Mesenteric fat pad (tissue), 1 donor: ENCODE results near the gene MYH10. TPM values are rescaled to one million over a fixed set of nuclear protein-coding genes. Genes with fewer than 3 reads are reported as not detected.
A peak's percentile ranks its signal among the peaks of the same experiment; 100 is the strongest.

ENCODE experiments used
- DNase-seq: peaks from one replicate; pipeline ENCODE4 v3.0.0-alpha.2; 2020; ENCODE audit warnings: low spot score
- total RNA-seq: library from RNA; stranded (reverse); fragmentation: NEBNext Ultra II Directional; extraction: Animal tissue kit (Norgen Biotek cat#: 25700); gene quantifications from one replicate; pipeline ENCODE4 v1.2.1, GENCODE V29; 2021
- donor health status: DM: yes; HTN: yes; CAD: no.

The MYH10 gene
- total RNA-seq, 1 donor from 2014 or later: 63.4 TPM

DNA sequence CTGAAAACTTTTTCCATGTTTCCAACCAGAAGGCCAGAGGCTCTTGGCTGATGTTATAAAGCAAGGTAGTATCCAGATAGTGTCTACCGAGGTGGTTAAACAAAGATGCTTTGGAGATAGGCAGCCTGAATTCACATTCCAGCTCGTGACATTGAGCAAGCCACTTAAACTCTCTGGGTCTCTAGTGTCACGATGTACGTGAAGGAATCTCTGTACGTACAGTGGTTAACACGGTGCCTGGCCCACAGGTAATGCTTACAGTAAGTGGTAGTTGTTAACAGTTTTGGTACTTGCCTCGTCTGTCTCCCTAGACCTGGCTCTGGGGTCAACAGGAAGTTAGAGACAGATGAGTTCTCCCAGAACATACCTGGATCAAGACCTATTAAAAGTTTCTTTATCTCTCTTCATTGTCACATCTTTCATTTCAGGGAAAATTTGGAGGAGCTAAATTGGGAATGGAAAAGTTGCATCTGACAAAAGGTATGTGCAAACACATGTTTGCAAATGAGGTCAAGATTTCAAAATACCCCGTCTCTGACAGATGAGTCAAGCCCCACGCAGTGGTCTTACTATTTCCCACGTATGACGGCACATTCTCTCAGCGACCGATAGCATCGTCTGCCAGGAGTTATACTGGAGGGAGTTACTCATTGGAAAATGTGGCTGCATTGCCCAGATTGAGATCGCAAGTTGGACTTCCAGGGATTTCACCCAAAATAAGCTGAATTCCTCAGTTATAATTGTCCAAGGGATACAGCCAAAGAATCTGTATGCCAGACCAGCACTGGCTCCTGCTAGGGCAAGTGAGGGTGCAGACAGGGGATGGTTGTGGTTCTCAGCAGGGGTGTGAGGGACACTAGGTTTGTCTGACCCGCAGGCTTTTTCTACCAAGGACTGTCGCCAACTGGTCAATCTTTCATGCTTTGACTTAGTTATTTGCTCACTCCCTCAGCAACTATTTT lies 18.9 kb upstream of the MYH10 start:
- no peak for DNase-seq

DNA sequence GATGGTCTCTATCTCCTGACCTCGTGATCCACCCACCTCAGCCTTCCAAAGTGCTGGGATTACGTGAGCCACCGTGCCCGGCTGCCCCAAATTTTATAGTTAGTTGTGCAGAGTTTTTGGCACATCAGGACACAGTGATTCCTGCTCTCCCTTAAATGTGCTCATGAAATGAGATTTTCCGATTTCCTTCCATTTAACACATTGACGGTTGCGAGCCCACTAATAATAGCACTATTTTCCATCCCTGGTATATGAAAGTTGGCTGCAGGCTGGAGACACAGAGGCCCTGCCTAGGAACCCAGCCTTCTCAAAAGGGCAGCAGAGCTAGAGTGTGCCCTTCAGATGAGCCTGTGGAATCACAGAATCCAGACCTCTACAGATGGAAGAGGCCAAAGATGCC lies 17.4 kb upstream of the MYH10 start:
- no peak for DNase-seq

DNA sequence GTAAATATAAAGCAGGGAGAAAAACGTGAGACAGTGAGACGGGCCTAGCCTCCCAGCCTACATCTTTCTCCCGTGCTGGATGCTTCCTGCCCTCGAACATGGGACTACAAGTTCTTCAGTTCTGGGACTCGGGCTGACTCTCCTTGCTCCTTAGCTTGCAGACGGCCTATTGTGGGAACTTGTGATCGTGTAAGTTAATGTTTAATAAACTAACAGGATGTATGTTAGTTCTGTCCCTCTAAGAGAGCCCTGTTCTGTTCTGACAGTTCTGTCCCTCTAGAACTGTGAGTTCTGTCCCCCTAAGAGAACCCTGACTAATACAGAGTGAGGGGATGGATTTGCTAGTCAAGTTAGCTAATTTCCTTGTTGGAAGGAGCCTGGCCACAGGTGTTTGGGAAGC lies 16.7 kb upstream of the MYH10 start:
- no peak for DNase-seq

DNA sequence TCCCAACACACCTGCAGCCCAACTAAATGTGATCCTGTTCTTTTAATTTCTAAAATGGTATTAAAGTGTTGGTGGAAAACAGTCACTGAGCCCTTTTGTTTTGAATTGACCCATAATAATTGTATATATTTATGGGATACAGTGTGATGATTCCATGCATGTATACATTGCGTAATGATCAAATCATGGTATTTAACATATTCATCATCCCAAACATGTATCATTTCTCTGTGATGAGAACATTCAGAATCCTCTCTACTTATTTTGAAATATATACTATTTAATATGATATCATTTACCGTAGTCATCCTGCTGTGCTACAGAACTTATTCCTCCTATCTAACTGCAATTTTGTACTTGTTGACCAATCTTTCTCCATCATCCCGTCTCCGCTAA lies 14.0 kb upstream of the MYH10 start:
- no peak for DNase-seq

DNA sequence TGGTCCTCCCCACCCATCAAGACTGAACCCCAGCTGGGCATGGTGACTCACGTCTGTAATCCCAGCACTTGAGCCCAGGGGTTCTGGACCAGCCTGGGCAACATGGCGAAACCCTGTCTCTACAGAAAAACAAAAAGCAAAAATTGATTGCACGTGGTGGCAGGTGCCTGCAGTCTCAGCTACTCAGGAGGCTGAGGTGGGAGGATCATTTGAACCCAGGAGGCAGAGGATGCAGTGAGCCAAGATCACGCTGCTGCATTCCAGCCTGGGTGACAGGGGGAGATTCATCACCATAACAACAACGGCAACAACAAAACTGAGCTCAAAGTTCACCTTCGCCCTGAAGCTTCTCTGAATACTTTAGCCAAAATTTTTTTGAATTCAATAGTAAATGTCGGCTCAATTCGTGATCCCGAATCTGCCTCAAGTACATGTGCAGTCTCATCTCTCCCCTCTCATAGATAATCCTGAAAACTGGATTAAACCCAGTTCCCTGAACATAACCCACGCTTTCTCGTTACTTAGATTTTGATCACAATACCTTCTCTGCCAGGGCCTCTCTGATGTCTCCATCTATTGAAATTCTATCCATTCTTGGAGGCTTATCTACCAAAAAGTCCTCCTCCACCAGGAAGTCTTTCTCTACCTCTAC lies 13.5 kb upstream of the MYH10 start:
- DNase-seq: no peak

DNA sequence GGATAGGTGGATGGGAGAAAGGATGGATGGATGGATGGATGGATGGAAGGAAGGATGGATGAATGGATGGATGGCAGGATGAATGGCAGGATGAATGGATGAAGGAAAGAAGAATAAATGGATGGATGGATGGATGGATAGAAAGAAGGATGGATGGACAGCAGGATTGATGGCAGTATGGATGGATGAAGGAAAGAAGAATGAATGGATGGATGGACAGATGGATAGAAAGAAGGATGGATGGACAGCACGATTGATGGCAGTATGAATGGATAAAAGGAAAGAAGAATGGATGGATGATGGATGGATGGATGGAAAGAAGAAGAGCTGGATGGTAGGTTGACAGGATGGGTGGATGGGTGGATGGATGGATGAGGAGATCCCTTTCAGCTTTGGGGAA lies 9.2 kb upstream of the MYH10 start:
- no peak for DNase-seq

DNA sequence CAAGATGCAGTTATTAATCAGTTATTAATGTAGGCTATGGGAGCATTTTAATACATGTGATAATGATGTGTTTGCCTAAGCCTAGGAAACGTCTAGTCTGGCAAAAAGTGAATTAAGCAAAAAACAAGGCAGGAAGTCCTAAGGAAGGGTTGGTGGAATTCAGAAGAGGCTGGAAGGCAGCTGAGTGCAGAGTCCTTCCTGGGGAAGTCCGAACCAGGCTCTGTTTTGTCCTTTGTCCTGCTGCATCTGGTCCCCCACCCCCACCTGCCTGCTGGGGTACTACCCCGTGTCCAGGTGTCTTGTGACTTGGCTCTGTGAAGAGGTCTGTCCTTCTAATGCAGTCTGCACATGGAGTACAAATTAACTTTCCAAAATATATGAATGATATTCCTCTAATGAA lies 1.5 kb upstream of the MYH10 start:
- DNase-seq: no peak

DNA sequence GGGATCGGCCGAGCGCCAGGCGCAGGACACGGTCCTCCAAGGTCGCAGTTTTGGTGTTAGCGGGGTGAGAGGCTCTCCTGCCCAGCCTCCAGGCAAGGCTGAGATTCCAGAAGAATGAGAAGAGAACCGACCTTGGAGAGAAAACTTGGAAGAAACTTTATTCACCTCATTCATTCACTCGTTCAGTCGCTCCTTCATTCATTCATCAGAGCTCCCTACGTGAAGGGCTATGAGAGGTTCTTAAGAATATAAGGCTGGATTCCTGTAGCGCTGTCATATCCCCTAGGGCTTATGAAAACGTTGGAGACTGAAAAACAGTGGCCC lies 991 bp upstream of the MYH10 start:
- DNase-seq: no peak

DNA sequence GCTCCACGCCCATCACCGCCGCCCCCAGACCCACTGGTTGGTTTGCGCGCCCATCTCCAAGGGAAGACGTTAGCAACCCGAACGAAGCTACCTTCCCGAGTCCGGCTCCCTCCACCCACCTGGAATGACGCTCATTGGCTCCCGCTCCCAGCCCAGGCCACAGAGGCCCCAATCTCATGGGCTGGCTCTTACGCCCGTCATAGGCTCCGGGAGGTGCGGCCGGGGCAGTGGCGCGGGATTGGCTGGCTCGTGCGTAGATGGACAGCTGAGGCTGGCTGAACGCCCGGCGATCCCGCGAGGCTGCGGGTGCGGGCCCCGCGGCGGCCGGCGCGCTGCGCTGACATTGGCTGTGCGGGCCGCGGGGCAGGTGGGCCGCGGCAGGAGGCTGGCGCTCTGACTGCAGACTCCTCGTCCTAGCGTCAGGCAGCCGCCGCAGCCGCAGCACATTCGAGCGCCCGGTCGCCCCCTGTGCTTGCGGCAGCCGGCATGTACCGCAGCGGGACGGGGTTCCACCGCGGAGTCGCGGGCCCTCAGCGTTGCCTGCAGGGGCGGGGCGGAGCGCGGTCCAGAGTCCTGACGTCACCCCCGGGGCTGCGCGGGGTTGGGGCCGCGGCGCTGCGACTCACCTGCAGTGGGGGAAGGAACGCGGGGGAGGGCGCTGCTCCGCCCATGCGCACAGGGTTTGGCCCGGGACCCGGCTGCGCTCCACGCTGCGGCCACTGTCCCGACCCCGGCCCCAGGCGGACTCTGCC lies 453 bp upstream of the MYH10 start:
- DNase-seq: peak; percentile 96

DNA sequence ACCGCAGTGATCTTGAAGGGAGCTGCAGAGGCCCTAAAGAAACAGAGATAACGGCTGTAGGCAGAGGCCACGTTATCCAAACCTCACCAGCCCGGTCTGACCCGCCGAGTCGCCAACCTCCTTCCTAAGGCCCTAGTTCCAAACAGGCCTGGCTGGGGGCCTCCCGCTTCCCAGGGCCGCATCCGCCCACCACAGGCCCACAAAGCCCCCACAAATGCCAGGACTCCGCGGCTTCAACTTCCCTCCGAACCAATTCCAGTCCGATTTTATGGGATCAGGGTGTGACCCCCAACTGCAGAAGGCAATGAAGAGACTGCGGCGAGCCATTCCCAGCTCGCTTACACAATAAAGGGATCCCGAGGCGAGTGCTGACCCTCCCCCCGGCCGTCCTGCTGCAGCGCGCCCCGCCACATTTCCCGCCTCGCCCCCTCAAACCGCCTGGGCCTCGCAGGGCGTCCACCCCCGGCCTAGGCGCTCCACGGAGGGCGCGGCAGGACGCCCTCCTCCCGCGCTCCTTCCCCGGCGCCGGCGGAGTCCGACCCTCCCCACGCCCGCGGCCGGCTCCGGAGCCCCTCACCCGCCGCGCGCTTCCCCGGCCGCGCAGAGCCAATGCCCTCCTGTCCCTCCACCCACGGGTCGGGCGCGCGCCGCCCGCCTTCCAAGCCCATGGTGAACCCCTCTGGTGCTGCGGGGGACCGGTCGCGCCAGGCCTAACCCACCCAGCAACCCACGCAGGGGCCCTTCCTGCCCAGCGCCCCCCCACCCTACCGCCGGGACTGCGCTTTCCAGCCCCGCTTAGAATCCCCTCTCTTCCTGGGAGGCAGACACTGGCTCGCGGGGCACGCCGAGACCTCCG lies 926 bp downstream of the MYH10 start:
- no peak for DNase-seq

DNA sequence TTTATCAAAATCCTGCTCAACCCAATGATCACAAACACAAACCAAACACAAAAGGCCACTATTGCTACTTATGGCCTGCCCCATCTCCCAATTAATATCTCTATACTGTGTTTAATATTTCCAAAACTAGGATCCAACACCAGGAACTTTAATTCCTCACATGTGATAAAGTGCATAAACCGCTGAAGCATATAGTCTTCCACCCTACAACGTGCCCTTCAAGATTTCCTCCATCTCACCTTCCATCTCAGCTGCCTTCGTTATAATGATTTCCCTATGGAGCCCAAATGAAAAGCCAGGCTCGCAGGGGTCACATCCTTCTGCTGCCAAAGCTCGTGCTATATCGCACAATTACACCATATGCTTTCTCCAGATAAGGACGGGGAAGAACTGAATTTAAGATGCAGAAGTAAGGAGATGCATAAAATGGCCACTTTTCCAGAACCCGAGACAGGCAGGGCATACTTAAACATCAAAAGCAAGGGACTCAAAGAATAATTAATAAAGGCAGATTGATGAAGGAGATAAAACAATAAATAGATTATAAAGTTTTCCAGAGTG lies 1.8 kb downstream of the MYH10 start:
- no peak for DNase-seq

DNA sequence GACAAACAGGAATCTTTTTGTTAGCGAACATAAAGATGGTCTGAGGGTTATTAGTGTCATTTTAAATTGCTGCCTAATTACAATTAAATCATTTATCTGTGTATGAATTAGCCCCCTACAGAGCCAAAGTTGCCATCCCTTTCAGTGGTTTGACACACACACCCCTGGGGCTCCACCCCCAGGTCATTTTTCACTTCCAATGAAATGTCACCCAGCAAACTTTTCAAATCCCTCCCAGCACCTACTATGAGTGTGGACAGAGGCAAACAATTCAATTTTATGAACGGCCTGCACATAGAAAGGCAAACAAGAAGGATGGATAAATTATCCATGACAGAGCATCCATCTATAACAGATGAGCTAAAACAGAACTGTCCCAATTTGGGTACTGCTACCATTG lies 2.4 kb downstream of the MYH10 start:
- no peak for DNase-seq

DNA sequence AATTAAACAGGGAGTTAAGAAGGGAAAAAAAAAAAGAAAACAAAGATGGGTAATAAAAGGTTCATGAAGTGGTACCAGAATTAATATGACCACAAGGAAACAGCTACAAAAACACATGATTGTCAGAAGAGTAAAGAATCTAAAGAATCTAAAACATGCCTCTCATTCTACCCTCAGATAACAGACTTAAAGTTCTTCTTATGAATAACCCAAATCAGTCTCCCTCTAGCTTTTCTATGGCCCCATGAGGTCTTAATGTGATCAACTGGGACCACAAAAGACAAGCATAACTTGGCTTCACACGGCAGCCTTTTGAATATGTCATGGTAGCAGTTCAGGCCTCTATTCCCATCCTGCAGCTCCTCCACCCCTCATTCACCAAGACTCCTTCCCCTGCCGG lies 6.9 kb downstream of the MYH10 start:
- DNase-seq: no peak

DNA sequence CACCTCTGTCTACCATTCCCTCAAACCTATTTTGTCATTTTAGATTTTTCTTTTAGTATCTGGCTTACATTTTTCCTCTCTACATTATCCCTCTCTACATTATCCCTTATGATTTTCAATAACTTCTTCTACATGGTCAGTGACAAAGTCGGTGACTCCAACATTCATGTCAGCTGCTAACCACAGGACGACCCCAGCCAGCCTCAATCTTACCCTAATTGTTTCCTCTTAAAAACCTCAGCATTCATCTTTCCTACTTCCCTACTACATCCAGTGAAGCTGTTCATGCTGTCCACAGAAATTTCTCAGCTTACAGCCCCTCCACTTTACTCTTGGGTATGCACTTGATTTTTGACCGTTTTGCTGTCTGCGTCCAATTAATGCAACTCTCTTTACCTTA lies 8.3 kb downstream of the MYH10 start:
- DNase-seq: no peak

DNA sequence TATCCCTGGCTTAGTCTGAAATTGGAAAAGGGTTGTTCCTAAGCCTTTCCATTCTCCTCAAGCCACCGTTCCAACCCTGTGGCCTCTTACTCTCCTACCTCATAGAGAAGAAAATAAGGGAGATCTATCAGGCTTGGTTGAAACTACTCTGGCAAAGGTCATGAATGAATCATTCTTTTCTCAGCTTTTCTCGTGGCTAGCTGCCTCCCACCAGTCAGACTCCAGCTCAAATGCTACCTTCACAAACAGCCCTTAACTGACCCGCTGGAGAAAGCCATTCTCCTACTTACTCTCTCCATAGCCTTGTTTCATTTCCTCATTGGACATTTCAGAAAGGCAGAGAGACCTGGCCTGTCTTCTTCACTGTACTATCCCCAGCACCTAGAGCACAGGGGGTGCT lies 8.9 kb downstream of the MYH10 start:
- no peak for DNase-seq

DNA sequence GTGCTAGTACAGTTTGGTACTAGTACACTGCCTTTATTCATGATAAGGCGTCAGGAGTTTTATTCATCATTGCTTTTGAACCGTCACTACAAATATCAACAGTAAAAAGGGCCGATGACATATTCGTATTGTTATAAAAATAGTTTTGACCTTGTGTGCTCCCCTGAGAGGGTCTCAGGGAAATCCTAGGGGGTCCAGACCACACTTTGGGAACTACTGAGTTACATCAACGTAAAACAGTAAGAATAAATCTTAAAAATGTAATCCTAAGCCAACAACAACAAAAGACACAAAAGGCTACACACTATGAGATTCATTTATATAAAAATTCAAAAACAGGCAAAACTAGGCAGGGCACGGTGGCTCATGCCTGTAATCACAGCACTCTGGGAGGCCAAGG lies 11.2 kb downstream of the MYH10 start:
- DNase-seq: no peak

DNA sequence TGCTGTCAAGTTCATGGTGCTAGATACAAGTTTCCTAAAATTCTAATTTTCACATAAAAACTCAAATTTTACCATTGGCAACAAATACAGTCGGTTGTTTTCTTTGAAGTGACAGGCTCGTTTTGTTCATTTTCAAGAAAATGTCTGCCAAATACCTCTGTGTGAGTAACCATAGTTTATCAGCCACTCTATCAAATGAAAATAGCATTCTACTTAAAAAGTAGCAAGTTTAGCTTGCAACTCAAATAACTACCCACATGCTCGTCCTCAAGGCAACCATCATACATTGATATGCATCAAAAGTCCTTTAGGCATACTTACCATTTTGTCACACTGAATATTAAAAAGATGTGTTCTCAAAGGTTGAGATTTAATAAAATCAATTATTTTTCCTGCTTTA lies 11.7 kb downstream of the MYH10 start:
- DNase-seq: no peak

DNA sequence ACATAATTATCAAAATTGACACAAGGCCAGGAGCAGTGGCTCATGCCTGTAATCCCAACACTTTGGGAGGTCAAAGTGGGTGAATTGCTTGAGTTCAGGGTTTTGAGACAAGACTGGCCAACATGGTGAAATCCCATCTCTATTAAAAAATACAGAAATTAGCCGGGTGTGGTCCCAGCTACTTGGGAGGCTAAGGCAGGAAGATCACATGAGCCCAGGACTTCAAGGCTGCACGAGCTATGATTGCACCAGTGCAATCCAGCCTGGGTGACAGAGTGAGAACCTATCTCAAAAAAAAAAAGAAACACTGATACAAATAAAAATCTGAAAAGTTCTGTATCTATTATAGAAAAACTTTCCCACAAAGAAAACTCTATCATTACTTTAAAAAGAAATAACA lies 15.5 kb downstream of the MYH10 start:
- DNase-seq: no peak

DNA sequence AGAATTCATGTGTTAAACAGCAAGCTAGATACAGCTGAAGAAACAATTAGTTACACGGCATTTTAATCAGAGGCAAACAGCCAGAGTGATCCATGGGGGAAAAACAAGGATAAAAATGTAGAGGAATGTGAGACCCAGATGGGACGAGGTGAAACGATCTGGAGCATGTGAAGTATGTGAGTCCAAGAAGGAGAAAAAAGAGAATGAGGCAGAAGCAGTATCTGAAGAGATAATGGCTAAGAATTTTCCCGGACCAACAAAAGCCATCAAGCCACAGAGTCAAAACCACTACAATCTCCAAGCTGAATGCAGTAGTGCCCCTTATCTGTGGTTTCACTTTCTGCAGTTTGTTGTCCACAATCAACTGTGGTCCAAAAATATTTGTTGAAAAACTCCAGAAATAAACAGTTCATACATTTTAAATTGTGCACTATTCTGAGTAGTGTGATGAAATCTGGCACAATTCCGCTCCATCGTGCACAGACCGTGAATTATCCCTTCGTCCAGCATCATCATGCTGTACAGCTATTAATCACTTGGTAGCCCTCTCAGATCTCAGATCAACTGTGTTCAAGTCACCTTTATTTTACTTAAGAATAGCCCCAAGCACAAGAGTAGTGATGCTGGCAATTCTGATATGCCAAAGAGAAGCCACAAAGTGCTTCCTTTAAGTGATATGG lies 18.8 kb downstream of the MYH10 start:
- no peak for DNase-seq

DNA sequence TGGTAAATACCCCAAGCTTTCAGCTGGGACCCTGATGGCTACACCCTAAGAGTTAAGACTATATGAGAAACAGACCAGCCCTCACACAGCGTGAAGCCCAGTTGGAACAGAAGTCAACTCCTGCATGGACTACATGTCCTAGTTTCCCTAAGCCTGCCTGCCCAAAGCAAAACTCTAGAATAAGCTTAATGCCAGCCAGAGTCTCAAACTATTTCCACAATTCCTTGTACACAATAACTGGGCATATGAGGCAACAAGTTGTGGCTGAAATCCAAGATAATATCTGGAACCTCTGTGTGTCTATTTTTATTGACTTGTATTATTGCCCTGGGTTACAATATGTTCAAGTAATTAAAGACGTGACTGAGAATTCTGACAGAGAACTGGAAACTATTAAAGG lies 19.4 kb downstream of the MYH10 start:
- DNase-seq: no peak
